DND-41 (cell line): Measurements from ENCODE around the gene ACAD9.

Experiments
- ATAC-seq: fragments of 200-7000 bp; cut with Tn5 transposase; 3 replicates; pipeline ENCODE4 v1.9.1; 2021; ENCODE audit warnings: low read depth; ENCODE audit not compliant: insufficient read depth
- DNase-seq: peaks from one replicate; pipeline ENCODE4 v3.0.0-alpha.2; 2020
- H2AFZ ChIP-seq: 2 replicates; pipeline ENCODE4 v1.6.0; 2012; ENCODE audit warnings: low read depth, low read length
- H3K27ac ChIP-seq: 2 replicates; pipeline ENCODE4 v1.5.1; 2012; ENCODE audit warnings: low read length, inconsistent platforms
- H3K27me3 ChIP-seq: fragments of 200-600 bp; sonication (generic); 2 replicates; pipeline ENCODE4 v1.6.0; 2012; ENCODE audit warnings: low read length, mild to moderate bottlenecking, inconsistent platforms; ENCODE audit not compliant: insufficient read depth, poor library complexity
- H3K36me3 ChIP-seq: 2 replicates; pipeline ENCODE4 v1.5.1; 2012; ENCODE audit warnings: low read length, inconsistent platforms; ENCODE audit not compliant: insufficient read depth
- H3K4me1 ChIP-seq: 2 replicates; pipeline ENCODE4 v1.5.1; 2012; ENCODE audit warnings: mild to moderate bottlenecking, low read length; ENCODE audit not compliant: insufficient read depth
- H3K4me2 ChIP-seq: 2 replicates; pipeline ENCODE4 v1.6.0; 2012; ENCODE audit warnings: mild to moderate bottlenecking, moderate library complexity, low read length, inconsistent platforms; ENCODE audit not compliant: insufficient read depth
- H3K4me3 ChIP-seq, 2 experiments: fragments of 200-600 bp in 1 of 2; shearing (Covaris generic) in 1 of 2; 2 replicates each; pipeline ENCODE4 v1.5.1; 2012 to 2016; ENCODE audit warnings: inconsistent platforms in 2 of 2, low read length in 2 of 2, mild to moderate bottlenecking in 2 of 2, low read depth in 1 of 2, moderate library complexity in 1 of 2
- H3K79me2 ChIP-seq: 2 replicates; pipeline ENCODE4 v1.6.0; 2012; ENCODE audit warnings: low read length, inconsistent platforms; ENCODE audit not compliant: insufficient read depth
- H3K9ac ChIP-seq: 2 replicates; pipeline ENCODE4 v1.6.0; 2012; ENCODE audit warnings: low read depth, mild to moderate bottlenecking, inconsistent platforms, low read length, moderate library complexity
- H3K9me3 ChIP-seq: 2 replicates; pipeline ENCODE4 v1.5.1; 2012; ENCODE audit warnings: low read length, moderate library complexity, mild to moderate bottlenecking, inconsistent platforms; ENCODE audit not compliant: insufficient read depth, severe bottlenecking
- H4K20me1 ChIP-seq: 2 replicates; pipeline ENCODE4 v1.6.0; 2012; ENCODE audit warnings: low read length; ENCODE audit not compliant: insufficient read depth
- CTCF ChIP-seq: IDR thresholded peaks from 2 replicates; pipeline ENCODE4 v1.5.1; 2012; ENCODE audit warnings: borderline replicate concordance, low read length, moderate library complexity, mild to moderate bottlenecking; ENCODE audit not compliant: poor library complexity, severe bottlenecking; ENCODE audit errors: extremely low read depth
- EZH2 ChIP-seq: IDR thresholded peaks from 3 replicates; pipeline ENCODE4 v1.6.1; 2012; ENCODE audit warnings: borderline replicate concordance, low read depth, mild to moderate bottlenecking, moderate library complexity, low read length, inconsistent platforms; ENCODE audit not compliant: severe bottlenecking

ACAD9 gene

GRCh38 chr3:128908951-128909350, 29.5 kb downstream of the ACAD9 start:
- Histone ChIP-seq H3K27ac (no peak overlapping the region), H3K4me1 (no peaks in the 10 kb centered on the region), H3K4me3 (no peak overlapping the region), H2AFZ (no peak overlapping the region), H3K4me2 (no peak overlapping the region), H3K36me3 (peaks cover 100% of the 10 kb centered on the region), H4K20me1 (peaks cover 5% of the 10 kb centered on the region; the same call in 1 of the 2 replicates), H3K27me3 (no peaks in the 10 kb centered on the region), H3K9me3 (no peaks in the 10 kb centered on the region), H3K9ac (no peak overlapping the region), H3K79me2 (no peaks in the 10 kb centered on the region)
- DNase-seq, result no peak
- ATAC-seq, result no peak
- TF ChIP-seq EZH2, result no peak
- no peak for TF ChIP-seq CTCF

- peaks cover 5% of the 10 kb centered on the region; the same call in 1 of the 2 replicates for H4K20me1 ChIP-seq
- no peaks in the 10 kb centered on the region for H3K27me3 ChIP-seq
- H3K4me3 ChIP-seq, result no peak overlapping the region
- no peak overlapping the region for H3K4me2 ChIP-seq
- no peak overlapping the region for H3K9ac ChIP-seq
- no peak overlapping the region for H2AFZ ChIP-seq
- no peaks in the 10 kb centered on the region for H3K79me2 ChIP-seq
- no peaks in the 10 kb centered on the region for H3K4me1 ChIP-seq
- DNase-seq (no peak), ATAC-seq (no peak)
- no peak for TF ChIP-seq EZH2
- no peak for TF ChIP-seq CTCF
- no peak overlapping the region for H3K27ac ChIP-seq
- peaks cover 100% of the 10 kb centered on the region for H3K36me3 ChIP-seq
- no peaks in the 10 kb centered on the region for H3K9me3 ChIP-seq
Observed at GRCh38 chr3:128910006-128910405, 30.6 kb downstream of the ACAD9 start.

- ATAC-seq, result no peak
- H2AFZ ChIP-seq, result no peak overlapping the region
- no peaks in the 10 kb centered on the region for H3K27me3 ChIP-seq
- H3K79me2 ChIP-seq, result no peaks in the 10 kb centered on the region
- no peak overlapping the region for H3K27ac ChIP-seq
- no peaks in the 10 kb centered on the region for H3K4me1 ChIP-seq
- peaks cover 3% of the 10 kb centered on the region; the same call in 1 of the 2 replicates for H4K20me1 ChIP-seq
- no peak overlapping the region for H3K4me2 ChIP-seq
- peaks cover 100% of the 10 kb centered on the region for H3K36me3 ChIP-seq
- H3K9me3 ChIP-seq, result no peaks in the 10 kb centered on the region
- no peak for DNase-seq
- no peak for TF ChIP-seq CTCF
- no peak for TF ChIP-seq EZH2
- no peak overlapping the region for H3K9ac ChIP-seq
- H3K4me3 ChIP-seq, result no peak overlapping the region
Observed at GRCh38 chr3:128911911-128912310, 32.5 kb downstream of the ACAD9 start.
